GM10847 (cell line): Measurements from ENCODE around the gene TMEM51.

ENCODE experiments used
- POLR2A ChIP-seq: IDR thresholded peaks from 2 replicates; pipeline ENCODE4 v1.6.1; 2011; ENCODE audit not compliant: insufficient read length; ENCODE audit errors: extremely low read depth

TMEM51 gene

DNA sequence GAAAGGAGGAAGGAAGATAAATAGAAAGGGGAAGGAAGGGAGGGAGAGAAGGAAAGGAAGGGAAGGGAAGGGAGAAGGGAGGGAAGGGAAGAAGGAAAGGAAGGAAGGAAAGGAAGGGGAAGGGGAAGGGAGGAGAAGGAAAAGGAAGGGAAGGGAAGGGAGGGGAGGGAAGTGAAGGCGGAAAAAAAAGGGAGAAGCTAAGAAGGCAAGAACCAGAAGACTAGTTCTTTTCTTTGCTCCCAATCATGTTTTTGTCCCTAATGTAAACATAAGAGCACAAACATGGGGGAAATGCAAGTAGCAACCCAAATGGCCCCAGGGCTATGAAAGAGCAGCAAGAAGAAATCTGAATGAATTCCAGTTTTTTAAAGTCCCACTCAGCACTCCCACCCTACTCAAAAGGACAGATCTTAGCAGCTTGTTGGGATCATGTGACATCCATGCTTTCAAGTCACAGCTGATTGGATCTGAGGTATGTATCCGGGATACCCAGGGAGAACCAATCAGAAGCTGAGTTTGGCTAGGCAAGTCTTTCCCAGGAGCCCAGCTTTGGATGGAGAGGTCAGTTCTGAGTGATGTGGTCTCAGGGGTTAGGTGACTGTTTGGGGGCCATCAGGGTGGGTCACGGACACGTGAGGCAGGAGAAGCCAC lies 69.2 kb downstream of the TMEM51 start:
- TF ChIP-seq POLR2A, result no peak

DNA sequence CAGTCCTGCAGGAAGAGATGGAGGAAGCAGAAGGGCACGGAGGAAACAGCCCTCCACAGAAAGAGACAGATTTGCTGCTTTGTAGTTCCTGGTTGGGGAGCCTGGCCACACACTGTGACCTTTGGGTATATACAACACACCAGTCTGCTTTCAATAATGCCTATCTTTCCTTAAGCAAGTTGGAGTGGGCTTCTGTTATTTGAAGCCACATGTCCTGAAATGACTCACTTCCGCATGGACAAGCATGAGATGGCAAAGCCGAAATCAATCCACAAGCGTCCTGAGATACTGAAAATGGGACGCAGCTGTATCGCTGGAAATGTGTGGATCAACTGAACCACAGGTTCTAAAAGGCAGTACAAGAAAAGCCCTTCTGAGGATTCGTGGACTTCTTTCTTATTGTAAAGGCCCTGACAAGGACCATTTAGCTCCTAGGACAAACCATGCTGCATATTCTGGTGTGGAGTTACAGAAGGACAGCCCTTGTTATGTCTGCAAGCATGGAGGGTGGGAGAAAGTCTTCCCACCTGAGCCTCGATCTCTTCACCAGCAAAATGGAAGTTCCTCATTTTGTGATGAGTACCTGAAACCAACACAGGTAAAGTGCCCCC lies 70.8 kb downstream of the TMEM51 start:
- TF ChIP-seq POLR2A, result no peak

DNA sequence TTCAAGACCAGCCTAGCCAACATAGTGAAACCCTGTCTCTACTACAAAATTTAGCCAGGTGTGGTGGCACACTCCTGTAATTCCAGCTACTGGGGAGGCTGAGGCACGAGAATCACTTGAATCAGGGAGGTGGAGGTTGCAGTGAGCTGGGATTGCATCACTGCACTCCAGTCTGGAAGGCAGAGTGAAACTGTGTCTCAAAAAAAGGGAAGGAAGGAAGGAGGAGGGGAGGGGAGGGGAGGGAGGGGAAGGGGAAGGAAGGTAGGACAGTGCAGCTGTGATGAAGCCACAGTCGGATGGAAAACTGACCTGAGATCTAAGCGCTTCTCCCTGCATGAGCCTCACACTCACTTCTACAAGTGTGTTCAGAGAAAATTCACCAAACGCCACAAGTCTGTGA lies 71.4 kb downstream of the TMEM51 start:
- TF ChIP-seq POLR2A, result no peak

DNA sequence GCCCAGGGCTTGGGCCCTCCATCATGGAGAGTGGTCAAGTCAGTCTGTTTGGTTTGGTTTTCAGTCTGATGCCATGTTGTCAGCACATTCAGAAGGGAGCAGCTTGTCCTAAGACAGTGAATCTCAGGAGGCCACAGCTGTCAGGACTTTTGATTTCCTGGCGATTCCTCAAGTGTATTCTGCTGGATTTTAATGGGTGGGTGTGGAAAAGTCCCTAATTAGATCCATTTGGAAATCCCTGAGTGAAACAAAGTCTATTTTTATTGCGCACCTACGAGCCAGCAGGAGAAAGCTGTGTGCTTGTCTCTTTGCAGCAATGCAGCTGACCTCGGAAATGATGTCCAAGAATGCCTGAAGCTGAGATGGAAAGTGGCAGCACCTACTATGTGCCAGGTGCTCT lies 71.9 kb downstream of the TMEM51 start:
- no peak for TF ChIP-seq POLR2A

DNA sequence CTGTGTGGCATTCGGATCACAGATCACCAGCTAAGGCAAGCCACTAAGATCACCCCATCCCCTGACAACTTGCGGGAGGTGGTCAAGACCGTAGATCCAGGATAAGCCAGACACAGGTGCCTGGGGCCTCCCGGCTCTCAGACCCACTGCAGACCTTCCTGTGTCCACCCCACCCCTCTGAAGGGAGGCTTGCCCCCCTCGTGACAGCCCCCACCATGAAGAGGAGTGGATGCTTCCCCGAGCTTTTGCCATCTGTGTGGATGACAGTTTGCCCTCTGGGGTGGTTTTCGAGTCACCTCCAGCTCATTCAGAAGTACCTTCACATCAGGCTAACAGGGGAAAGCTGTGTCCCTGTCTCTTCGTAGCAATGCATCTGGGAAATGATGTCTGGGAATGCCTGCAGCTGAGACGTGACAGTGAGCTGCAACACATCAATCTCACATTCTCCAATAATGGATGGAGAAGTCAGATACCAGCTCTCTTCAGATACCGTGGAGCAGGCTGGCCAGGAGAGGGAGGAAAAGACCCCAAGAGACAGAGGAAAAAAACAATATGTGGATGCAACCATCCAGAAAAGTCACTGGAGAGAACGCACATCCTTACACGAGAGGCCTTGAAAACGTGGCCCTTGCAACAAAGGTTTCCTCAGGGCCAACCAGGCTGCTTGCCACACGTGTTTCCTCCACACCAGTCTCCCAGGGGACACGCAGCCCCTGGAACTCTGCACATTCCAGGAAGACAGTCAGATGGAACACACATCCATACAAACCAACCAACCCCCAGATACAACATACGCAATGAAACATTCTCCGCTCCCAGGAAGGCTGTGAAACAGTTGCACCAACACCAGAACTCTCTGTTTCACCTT lies 73.1 kb downstream of the TMEM51 start:
- no peak for TF ChIP-seq POLR2A

DNA sequence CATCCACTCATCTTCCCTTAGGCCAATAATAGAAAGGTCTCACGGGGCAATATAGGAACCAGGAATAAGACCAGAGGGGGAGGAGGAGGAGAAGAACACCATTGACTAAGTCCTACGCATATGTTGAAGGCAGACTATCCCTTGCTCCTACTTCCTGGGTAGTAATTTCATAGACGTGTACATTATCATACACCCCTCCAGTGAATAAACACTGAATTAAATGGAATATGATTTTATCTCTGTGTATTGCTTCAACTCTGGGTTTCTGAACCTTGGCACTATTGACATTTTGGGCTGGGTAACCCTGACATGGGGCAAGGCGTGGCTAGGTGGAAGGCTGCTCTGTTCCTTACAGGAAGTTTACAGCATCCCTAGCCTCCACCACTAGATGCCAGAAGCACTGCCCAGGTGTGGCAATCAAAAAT lies 76.2 kb downstream of the TMEM51 start:
- no peak for TF ChIP-seq POLR2A

DNA sequence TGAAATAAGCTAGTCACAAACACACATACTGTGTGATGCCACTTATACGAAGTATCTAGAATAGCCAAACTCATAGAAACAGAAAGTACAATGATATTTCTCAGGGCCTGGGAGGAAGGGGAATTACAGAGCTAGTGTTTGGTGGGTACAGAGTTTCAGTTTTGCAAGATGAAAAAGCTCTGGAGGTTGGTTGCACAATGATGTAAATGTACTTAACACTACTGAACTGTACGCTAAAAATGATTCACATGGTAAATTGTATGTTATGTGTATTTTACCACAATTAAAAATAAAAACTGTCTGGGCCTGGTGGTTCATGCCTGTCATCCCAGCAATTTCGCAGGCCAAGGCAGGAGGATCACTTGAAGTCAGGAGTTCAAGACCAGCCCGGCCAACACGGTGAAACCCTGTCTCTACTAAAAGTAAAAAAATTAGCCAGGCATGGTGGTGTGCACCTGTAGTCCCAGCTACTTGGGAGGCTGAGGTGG lies 78.2 kb downstream of the TMEM51 start:
- TF ChIP-seq POLR2A, result no peak

DNA sequence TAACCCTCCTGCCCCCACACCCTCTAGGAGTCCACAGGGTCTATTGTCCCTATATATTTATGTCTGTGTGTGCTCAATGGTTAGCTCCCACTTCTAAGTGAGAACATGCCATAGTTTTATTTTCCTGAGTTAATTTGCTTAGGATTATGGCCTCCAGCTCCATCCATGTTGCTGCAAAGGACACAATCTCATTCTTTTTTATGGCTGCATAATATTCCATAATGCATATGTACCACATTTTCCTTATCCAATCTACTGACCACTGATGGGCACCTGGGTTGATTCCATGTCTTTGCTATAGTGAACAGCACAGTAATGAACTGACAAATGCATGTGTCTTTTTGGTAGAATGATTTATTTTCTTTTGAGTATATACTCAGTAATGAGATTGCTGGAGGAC lies 80.1 kb downstream of the TMEM51 start:
- TF ChIP-seq POLR2A, result no peak

DNA sequence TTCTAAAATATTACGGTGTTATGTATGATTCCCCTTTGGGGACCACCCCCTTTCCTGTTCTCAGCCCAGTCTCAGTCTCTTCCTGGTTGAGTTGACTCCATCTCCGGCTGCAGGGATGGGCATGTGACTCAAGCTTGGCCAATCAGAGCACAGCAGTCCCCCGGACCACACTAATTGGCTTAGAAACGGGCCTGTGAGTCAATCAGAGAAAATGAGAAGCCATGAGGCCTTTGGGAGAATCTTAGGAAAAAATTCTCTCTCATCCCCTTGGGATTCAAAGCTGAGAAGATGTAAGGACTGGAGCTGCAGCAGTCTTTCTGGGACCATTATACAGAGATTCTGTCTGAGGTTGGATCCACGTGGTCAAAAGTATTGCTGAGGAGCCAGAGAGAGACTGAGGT lies 82.8 kb downstream of the TMEM51 start:
- no peak for TF ChIP-seq POLR2A

DNA sequence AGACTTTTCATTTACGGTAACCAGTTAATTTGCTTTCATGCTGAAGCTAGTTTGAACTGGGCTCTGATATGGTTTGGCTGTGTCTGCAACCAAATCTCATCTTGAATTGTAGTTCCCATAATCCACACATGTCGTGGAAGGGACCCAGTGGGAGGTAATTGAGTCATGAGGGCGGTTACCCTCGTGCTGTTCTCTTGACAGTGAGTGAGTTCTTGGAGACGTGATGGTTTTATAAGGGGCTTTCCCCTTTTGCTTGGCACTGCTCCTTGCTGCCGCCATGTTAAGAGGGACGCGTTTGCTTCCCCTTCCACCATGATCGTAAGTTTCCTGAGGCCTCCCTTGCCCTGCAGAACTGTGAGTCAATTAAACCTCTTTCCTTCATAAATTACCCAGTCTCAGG lies 83.2 kb downstream of the TMEM51 start:
- TF ChIP-seq POLR2A, result no peak

DNA sequence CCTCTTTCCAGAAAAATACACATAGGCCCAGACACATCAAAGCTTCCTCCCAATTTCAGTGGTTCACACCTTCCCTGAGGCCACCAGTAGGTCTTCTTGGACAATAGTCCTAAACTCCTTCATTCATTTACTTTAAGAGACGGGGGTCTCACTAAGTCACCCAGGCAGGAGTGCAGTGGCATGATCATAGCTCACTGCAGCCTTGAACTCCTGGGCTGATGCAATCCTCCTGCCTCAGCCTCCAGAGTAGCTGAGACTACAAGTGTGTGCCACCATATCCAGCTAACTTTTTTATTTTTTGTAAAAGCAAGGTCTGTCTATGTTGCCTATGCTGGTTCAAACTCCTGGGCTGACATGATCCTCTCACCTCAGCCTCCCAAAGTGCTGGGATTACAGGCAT lies 85.2 kb downstream of the TMEM51 start:
- TF ChIP-seq POLR2A, result no peak

DNA sequence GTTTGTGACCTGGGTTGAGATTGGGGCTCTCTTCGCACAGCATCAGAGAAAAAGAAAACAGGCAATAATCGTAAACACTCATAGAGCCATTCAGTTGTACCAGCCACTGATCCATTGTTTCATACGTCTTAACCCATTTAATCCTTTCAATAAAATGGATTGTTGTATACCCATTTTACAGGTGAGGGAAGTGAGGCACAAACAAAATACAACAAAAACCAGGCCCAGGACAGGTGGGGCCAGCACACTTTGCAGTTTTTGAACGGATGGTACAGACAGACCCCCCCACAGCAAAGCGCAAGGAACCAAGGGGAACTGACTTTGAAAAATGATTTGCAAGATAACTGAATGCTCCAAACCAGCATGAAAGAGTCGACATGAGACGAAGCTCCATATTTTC lies 89.2 kb downstream of the TMEM51 start:
- no peak for TF ChIP-seq POLR2A

DNA sequence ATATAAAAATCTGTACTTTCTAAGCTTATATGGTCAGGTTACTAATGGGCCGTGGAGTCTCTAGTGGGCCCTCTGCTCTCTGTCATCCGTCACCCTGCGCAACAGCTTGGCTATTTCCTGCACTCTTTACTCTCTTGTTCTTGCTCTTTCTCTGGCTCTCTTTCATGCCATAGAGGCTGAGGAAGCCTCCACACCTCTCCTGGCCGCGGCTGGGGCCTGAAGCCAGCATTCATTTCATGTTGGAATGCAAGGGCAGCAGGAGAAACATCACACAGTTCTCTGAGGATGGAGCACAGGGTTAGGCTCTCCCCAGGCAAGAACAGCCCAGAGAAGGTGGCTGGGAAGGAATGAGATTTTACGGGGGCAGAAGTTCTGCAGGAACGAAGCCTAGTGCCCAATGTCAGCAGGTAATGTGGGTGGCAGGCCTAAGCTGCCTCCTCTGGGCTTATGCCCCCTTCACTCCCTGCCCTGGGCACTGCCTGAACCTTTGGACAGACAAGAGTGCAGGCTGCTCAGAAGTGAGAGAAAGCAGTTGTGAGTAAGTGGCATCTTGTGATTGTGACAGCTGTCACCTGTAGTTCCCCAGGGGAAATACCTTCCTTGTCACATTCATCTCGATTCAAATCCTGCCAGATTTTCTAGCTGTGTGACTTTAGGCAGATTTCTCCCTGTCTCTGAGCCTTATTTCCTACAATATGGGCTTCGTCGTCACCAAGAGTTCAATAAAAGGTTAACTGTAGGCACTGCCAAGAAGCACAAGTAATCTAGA lies 89.9 kb downstream of the TMEM51 start:
- TF ChIP-seq POLR2A, result no peak

DNA sequence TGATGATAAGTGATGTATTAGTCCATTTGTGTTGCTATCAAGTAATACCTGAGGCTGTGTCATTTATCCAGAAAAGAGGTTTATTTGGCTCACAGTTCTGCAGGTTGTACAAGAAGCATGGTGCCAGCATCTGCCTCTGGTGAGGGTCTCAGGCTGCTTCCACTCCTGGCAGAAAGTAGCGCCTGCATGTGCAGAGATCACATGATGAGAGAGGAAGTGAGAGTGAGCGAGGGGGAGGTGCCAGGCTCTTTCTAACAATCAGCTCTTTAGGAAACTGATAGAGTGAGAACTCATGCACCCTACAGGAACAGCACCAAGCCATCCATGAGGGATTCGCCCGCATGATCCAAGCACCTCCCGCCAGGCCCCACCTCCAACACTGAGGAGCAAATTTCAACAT lies 91.3 kb downstream of the TMEM51 start:
- no peak for TF ChIP-seq POLR2A
